ENCODE measurements around the gene CYP2W1. TPM values are rescaled to one million over a fixed set of nuclear protein-coding genes. Genes with fewer than 3 reads are reported as not detected.
"Not testable (repeated sequence)": the region's sequence is repeated elsewhere in the genome, so short reads cannot be mapped to it uniquely, and the experiment has no call there.

Gene CYP2W1
- total and polyA plus RNA-seq, 10 of the 15 experiments (the other 5 are each of a cell fraction or from before 2014, with no cell fraction given) = not detected

GRCh38 chr7:1002026-1002425 lies 19.0 kb downstream of the CYP2W1 start:
- WGBS (ENCODE audit: insufficient coverage, insufficient replicate concordance, low lambda C conversion rate, missing lambda C conversion rate) = 88% methylated on average over 3 of the region's 4 CpGs
- H4K20me1 ChIP-seq (ENCODE audit: control insufficient read depth, insufficient read depth); H3K9ac ChIP-seq (ENCODE audit: control insufficient read depth, insufficient read depth, low read length); POLR2A ChIA-PET; BruUV-seq (replicated peaks); H3K4me2 ChIP-seq (ENCODE audit: control insufficient read depth, insufficient read depth); in situ Hi-C loops (cut with MboI); H2AFZ ChIP-seq (ENCODE audit: control insufficient read depth, low read depth, low read length); H3K27ac ChIP-seq (ENCODE audit: control insufficient read depth, insufficient read depth); CTCF ChIA-PET; H3K9me3 ChIP-seq (replicated peaks; ENCODE audit: control insufficient read depth, insufficient read depth, low read length); FAIRE-seq; intact Hi-C loops (cut with micrococcal nuclease; ENCODE audit: unreplicated experiment); RAD21 ChIA-PET (ENCODE audit: unreplicated experiment); H3K79me2 ChIP-seq (ENCODE audit: control insufficient read depth, insufficient read depth, low read length); H3K27me3 ChIP-seq (replicated peaks in 1 of 2; ENCODE audit: control insufficient read depth in 2 of 2, insufficient read depth in 2 of 2, low read length in 1 of 2); H3K36me3 ChIP-seq (ENCODE audit: control insufficient read depth in 2 of 2, insufficient read depth in 2 of 2, low read length in 1 of 2); H3K4me3 ChIP-seq; SMC1A ChIA-PET (ENCODE audit: uncharacterized antibody, unreplicated experiment); DNase-seq (ENCODE audit: low read depth, low spot score); ATAC-seq: not testable (repeated sequence)
- H3K4me1 ChIP-seq (ENCODE audit: control insufficient read depth, insufficient read depth, low read length) = peaks cover 21% of the 10 kb centered on the region

DNA sequence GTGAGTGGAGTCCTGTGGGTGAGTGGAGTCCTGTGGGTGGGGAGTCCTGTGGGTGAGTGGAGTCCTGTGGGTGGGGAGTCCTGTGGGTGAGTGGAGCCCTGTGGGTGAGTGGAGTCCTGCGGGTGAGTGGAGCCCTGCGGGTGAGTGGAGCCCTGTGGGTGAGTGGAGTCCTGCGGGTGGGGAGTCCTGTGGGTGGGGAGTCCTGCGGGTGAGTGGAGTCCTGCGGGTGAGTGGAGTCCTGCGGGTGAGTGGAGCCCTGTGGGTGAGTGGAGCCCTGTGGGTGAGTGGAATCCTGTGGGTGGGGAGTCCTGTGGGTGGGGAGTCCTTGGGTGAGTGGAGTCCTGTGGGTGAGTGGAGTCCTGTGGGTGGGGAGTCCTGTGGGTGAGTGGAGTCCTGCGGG lies 19.5 kb downstream of the CYP2W1 start:
- H3K27ac ChIP-seq (ENCODE audit: control insufficient read depth, insufficient read depth); SMC1A ChIA-PET (ENCODE audit: uncharacterized antibody, unreplicated experiment); H2AFZ ChIP-seq (ENCODE audit: control insufficient read depth, low read depth, low read length); H4K20me1 ChIP-seq (ENCODE audit: control insufficient read depth, insufficient read depth); RAD21 ChIA-PET (ENCODE audit: unreplicated experiment); H3K4me2 ChIP-seq (ENCODE audit: control insufficient read depth, insufficient read depth); H3K4me3 ChIP-seq; in situ Hi-C loops (cut with MboI); POLR2A ChIA-PET; intact Hi-C loops (cut with micrococcal nuclease; ENCODE audit: unreplicated experiment); H3K9ac ChIP-seq (ENCODE audit: control insufficient read depth, insufficient read depth, low read length); FAIRE-seq; BruUV-seq (replicated peaks); H3K9me3 ChIP-seq (replicated peaks; ENCODE audit: control insufficient read depth, insufficient read depth, low read length); H3K79me2 ChIP-seq (ENCODE audit: control insufficient read depth, insufficient read depth, low read length); H3K27me3 ChIP-seq (replicated peaks in 1 of 2; ENCODE audit: control insufficient read depth in 2 of 2, insufficient read depth in 2 of 2, low read length in 1 of 2); CTCF ChIA-PET; H3K36me3 ChIP-seq (ENCODE audit: control insufficient read depth in 2 of 2, insufficient read depth in 2 of 2, low read length in 1 of 2); DNase-seq (ENCODE audit: low read depth, low spot score); ATAC-seq: not testable (repeated sequence)
- 100% methylated on average over 4 of the region's 7 CpGs for WGBS (ENCODE audit: insufficient coverage, insufficient replicate concordance, low lambda C conversion rate, missing lambda C conversion rate)
- peaks cover 21% of the 10 kb centered on the region for H3K4me1 ChIP-seq (ENCODE audit: control insufficient read depth, insufficient read depth, low read length)
